PC-3 (cell line): ENCODE data around the gene P2RX2. TPM values are rescaled to one million over a fixed set of nuclear protein-coding genes. Genes with fewer than 3 reads are reported as not detected.
A peak's percentile ranks its signal among the peaks of the same experiment; 100 is the strongest.

Experiments used
- ATAC-seq: fragments of 200-7000 bp; cut with Tn5 transposase; 2 replicates; pipeline ENCODE4 v1.9.1; 2020; ENCODE audit warnings: mild to moderate bottlenecking, moderate library complexity
- BruUV-seq: library from RNA; stranded (reverse); fragments of 400-500 nt; replicated peaks from 2 replicates; lab custom pipeline; 2021; lab: Mats Ljungman, UMichigan
- CTCF ChIA-PET: fragments of 300-600 bp; sonication (Branson Sonifier 250); formaldehyde crosslinking; loops from one replicate; lab custom pipeline; 2022; ENCODE audit warnings: antibody characterized with exemption; lab: Charles Lee
- POLR2A ChIA-PET: fragments of 300-600 bp; sonication (Branson Sonifier 250); formaldehyde crosslinking; loops from one replicate; lab custom pipeline; 2022; ENCODE audit warnings: antibody characterized with exemption; ENCODE audit not compliant: unreplicated experiment; lab: Charles Lee
- DNase-seq: peaks from one replicate; pipeline ENCODE4 v3.0.0-alpha.2; 2015
- H2AFZ ChIP-seq: fragments of 300-600 bp; sonication (generic); 2 replicates; pipeline ENCODE4 v1.6.0; 2016; ENCODE audit warnings: antibody characterized with exemption, low read length
- H3F3A ChIP-seq: fragments of 300-600 bp; sonication (generic); one replicate; pipeline ENCODE4 v1.6.0; 2017; ENCODE audit warnings: antibody characterized with exemption, low read length, control low read depth, mild to moderate bottlenecking; ENCODE audit not compliant: unreplicated experiment
- H3K27ac ChIP-seq: fragments of 300-600 bp; sonication (generic); 2 replicates; pipeline ENCODE4 v1.5.1; 2016; ENCODE audit warnings: mild to moderate bottlenecking, low read length
- H3K27me3 ChIP-seq: fragments of 300-600 bp; sonication (generic); 2 replicates; pipeline ENCODE4 v1.6.1; 2016; ENCODE audit warnings: low read length, mixed read lengths
- H3K36me3 ChIP-seq: fragments of 300-600 bp; sonication (generic); 2 replicates; pipeline ENCODE4 v1.6.1; 2016; ENCODE audit warnings: low read depth, mixed run types, low read length, mixed read lengths
- H3K4me1 ChIP-seq: fragments of 300-600 bp; sonication (generic); 2 replicates; pipeline ENCODE4 v1.5.1; 2016; ENCODE audit warnings: low read length; ENCODE audit not compliant: insufficient read depth
- H3K4me2 ChIP-seq: fragments of 300-600 bp; sonication (generic); 2 replicates; pipeline ENCODE4 v1.6.0; 2016; ENCODE audit warnings: low read length
- H3K4me3 ChIP-seq: fragments of 300-600 bp; sonication (generic); 2 replicates; pipeline ENCODE4 v1.5.1; 2016; ENCODE audit warnings: mild to moderate bottlenecking, low read length, mixed read lengths
- H3K79me2 ChIP-seq: fragments of 300-600 bp; sonication (generic); 2 replicates; pipeline ENCODE4 v1.6.1; 2017; ENCODE audit warnings: low read length, mixed read lengths
- H3K9ac ChIP-seq: fragments of 300-600 bp; sonication (generic); 2 replicates; pipeline ENCODE4 v1.6.0; 2016; ENCODE audit warnings: mild to moderate bottlenecking, low read length
- H3K9me2 ChIP-seq: fragments of 300-600 bp; sonication (generic); replicated peaks from 2 replicates; pipeline ENCODE4 v1.6.1; 2016; ENCODE audit warnings: mixed run types, low read length, mixed read lengths
- H3K9me3 ChIP-seq: fragments of 300-600 bp; sonication (generic); 2 replicates; pipeline ENCODE4 v1.6.1; 2016; ENCODE audit warnings: low read length, mixed read lengths
- H4K20me1 ChIP-seq: fragments of 300-600 bp; sonication (generic); 2 replicates; pipeline ENCODE4 v1.6.1; 2016; ENCODE audit warnings: low read length, mixed read lengths
- EZH2 ChIP-seq: fragments of 300-600 bp; sonication (generic); IDR thresholded peaks from one replicate; pipeline ENCODE4 v1.6.1; 2017; ENCODE audit warnings: antibody characterized with exemption, mild to moderate bottlenecking, low read length; ENCODE audit not compliant: unreplicated experiment
- EZH2phosphoT487 ChIP-seq: fragments of 300-600 bp; sonication (generic); IDR thresholded peaks from 2 replicates; pipeline ENCODE4 v1.6.1; 2018; ENCODE audit warnings: mild to moderate bottlenecking, antibody characterized with exemption, low read length, borderline replicate concordance
- intact Hi-C: fragments of 100-400 bp; cut with micrococcal nuclease; formaldehyde crosslinking; loops from 2 replicates; pipeline ENCODE4 v1.9.0; 2023
- total RNA-seq: library from RNA; depleted of rRNA; stranded (reverse); fragments of >200 nt; gene quantifications from 2 replicates; pipeline ENCODE4 v1.2.3, GENCODE V29; 2014
- TF ChIP-seq, protein P1 (sequence below): fragments of 300-600 bp; sonication (generic); conservative IDR thresholded peaks from 2 replicates; pipeline ENCODE4 v1.5.1; 2017; ENCODE audit warnings: antibody characterized with exemption, low read depth, mild to moderate bottlenecking, low read length

Gene P2RX2
- total RNA-seq, 1 experiment from 2014 or later: not detected

DNA sequence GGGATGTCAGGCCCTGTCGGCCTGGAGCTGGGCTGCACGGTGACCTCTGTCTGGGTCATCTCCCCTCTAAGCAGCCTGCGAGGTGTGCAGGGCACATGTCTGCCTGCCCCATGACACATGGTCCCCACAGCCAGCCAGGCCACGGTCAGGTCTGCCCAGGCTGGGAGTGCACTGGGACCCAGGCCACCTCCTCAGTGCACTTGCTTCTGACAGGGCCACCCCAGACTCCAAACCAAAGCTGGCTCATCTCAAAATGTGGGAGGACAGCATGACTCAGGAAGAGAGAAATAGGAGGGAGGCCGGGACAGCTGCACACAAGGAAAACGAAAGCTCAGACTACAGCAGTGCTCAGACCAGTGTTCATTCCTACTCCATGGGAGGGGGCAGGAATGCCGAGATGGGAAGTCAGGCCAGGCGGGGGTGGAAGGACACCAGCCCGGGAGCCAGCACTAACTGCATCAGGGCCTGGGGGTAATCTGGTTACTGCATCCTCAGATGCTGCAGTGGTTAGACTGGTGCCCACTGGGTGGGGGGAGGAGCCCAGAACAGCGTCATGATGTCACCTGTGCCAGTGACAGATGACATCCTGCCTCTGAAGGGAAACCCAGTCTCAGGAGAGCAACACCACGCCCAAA lies 4.0 kb downstream of the P2RX2 start:
- no peaks in the 10 kb centered on the region for H3F3A ChIP-seq
- ChIA-PET POLR2A (no interaction called here), CTCF (no interaction called here)
- H3K79me2 ChIP-seq: no peaks in the 10 kb centered on the region
- H2AFZ ChIP-seq: no peak overlapping the region
- peak; percentile 49 for DNase-seq
- no peak overlapping the region for H3K4me3 ChIP-seq
- peak overlapping the region; percentile 27 for H3K27ac ChIP-seq
- no peaks in the 10 kb centered on the region for H3K9me2 ChIP-seq
- H3K4me2 ChIP-seq: peak overlapping the region; percentile 30
- H4K20me1 ChIP-seq: no peaks in the 10 kb centered on the region
- peaks cover 13% of the 10 kb centered on the region for H3K27me3 ChIP-seq
- H3K36me3 ChIP-seq: peaks cover 7% of the 10 kb centered on the region; the same call in 1 of the 2 replicates
- ATAC-seq: peak; percentile 44
- no peaks in the 10 kb centered on the region for H3K9me3 ChIP-seq
- peaks cover 18% of the 10 kb centered on the region for H3K4me1 ChIP-seq
- intact Hi-C loops: no loop called here
- TF ChIP-seq, protein P1, sequence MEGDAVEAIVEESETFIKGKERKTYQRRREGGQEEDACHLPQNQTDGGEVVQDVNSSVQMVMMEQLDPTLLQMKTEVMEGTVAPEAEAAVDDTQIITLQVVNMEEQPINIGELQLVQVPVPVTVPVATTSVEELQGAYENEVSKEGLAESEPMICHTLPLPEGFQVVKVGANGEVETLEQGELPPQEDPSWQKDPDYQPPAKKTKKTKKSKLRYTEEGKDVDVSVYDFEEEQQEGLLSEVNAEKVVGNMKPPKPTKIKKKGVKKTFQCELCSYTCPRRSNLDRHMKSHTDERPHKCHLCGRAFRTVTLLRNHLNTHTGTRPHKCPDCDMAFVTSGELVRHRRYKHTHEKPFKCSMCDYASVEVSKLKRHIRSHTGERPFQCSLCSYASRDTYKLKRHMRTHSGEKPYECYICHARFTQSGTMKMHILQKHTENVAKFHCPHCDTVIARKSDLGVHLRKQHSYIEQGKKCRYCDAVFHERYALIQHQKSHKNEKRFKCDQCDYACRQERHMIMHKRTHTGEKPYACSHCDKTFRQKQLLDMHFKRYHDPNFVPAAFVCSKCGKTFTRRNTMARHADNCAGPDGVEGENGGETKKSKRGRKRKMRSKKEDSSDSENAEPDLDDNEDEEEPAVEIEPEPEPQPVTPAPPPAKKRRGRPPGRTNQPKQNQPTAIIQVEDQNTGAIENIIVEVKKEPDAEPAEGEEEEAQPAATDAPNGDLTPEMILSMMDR: no peak
- no peak for TF ChIP-seq EZH2
- no peak for TF ChIP-seq EZH2phosphoT487
- no TSS peak for BruUV-seq
- no peak overlapping the region for H3K9ac ChIP-seq

DNA sequence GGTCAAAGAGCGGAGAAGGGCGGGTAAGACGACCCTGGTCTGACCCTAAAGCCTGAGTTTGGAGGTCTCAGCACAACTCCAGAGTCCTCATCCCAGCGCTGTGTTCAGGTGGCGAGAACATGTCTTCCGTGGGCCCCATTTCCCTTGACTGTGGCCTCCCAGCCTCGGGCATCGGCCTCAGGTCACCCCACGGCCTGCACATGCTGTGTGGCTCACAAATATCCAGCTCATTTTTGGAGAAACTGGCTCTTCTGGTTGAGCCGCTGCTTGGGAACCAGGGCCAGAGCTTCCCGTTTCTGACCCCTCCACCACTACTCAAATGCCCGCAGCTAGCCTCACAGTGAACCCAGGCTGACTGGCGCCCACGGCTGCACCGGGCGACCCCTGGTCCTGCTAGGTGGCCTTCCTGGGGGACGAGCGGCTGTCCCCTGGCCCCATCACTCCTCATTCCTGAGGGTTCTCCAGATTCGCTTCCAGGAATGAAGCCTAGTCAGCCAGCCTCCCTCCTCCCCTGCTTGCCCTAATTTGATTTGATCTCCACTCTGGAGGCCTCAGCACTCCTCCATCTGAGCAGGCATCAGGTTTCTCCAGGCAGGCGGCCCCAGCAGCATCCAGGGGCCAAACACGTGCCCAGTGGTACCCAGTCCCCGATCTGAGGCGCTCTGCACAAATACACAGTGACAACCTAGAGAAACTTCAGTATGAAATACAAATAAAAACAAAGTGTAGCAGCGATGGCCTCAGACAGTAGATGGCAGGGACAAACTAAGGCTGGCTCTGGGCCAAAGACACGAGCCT lies 4.7 kb downstream of the P2RX2 start:
- H3F3A ChIP-seq: no peaks in the 10 kb centered on the region
- H4K20me1 ChIP-seq: no peaks in the 10 kb centered on the region
- H3K27ac ChIP-seq: peak overlapping the region; percentile 27
- ChIA-PET CTCF (no interaction called here), POLR2A (no interaction called here)
- no peaks in the 10 kb centered on the region for H3K79me2 ChIP-seq
- TF ChIP-seq EZH2: no peak
- no peak for TF ChIP-seq EZH2phosphoT487
- TF ChIP-seq, protein P1: no peak
- peak overlapping the region; percentile 30 for H3K4me2 ChIP-seq
- no TSS peak for BruUV-seq
- DNase-seq (peak; percentile 75), ATAC-seq (peak; percentile 7; the same call in 1 of the 2 replicates)
- H3K9me2 ChIP-seq: no peaks in the 10 kb centered on the region
- H3K9ac ChIP-seq: no peak overlapping the region
- peaks cover 18% of the 10 kb centered on the region for H3K4me1 ChIP-seq
- H3K36me3 ChIP-seq: peaks cover 7% of the 10 kb centered on the region; the same call in 1 of the 2 replicates
- no peaks in the 10 kb centered on the region for H3K9me3 ChIP-seq
- intact Hi-C loops: no loop called here
- H3K4me3 ChIP-seq: no peak overlapping the region
- H2AFZ ChIP-seq: no peak overlapping the region
- peaks cover 6% of the 10 kb centered on the region for H3K27me3 ChIP-seq
